HG03460 (cell line): Measurements from ENCODE around the gene TTC29.

Experiments
- ATAC-seq: cut with Tn5 transposase; IDR thresholded peaks from one replicate; pipeline ENCODE4 v1.9.1; 2021; ENCODE audit not compliant: unreplicated experiment

TTC29 gene, protein sequence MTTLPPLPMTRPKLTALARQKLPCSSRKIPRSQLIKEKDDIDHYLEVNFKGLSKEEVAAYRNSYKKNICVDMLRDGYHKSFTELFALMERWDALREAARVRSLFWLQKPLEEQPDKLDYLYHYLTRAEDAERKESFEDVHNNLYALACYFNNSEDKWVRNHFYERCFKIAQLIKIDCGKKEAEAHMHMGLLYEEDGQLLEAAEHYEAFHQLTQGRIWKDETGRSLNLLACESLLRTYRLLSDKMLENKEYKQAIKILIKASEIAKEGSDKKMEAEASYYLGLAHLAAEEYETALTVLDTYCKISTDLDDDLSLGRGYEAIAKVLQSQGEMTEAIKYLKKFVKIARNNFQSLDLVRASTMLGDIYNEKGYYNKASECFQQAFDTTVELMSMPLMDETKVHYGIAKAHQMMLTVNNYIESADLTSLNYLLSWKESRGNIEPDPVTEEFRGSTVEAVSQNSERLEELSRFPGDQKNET

DNA sequence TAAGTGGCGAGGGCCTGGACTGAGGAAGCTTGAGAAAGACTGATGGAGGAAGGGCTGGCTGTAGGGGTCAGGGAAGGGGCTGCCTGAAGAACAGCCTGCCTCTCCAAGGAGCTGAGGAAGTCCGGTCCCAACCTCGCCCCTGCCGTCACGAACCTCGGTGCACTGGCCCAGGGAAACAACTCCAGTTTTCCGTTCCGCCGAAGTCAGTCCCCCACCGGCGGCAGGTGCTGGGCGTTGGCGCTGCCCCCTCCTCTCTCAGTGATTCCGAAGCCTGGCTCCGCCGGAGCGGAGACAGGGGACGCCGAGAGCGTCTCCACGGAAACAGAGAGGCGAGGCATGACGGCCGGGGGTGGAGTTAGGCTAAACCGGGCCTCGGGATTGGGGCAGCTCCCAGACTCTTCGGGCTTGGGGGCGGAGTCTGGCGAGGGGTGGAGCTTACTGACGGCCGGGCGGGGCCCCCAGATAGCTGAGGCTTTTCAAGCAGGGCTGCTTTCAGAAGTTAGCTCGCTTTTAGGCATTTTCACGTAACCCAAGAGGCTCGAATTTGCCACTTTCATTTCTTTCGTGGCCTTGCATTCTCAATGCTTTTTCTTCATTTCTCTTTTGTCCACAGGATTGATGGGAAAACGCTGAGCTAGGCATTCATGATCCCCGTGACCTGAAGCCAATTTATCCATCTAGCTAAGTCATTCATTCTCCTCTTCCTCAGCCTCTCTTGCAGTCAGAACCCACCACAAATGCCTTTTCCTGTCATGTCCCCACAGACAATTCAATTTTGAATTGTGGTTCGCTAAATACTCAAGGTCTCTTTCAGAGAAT lies at the start of gene TTC29:
Gene TTC29, minus strand, starts transcription at position 309 of the 819 bp plus-strand sequence. CDS start 5,969 bp downstream, outside the sequence.
- peak; percentile 100 for ATAC-seq

DNA sequence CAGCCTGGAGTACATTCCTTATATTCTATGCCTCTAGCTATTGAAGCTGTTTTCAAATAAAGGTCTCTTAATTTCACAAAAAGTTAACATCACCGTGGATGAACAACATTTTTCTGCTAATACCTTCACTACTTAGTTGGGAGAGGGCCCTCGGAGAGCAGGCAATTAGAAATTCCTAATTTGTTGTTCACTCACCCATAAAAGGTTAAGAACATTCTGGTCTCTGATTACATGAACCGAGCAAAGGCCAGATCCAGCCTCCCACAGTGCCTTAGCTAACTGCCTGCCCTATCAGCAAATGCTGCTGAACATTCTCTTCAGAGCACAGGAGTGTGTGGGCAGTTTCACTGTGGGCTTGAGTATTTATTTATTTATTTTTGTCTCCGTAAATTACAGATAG lies 36.0 kb upstream of the TTC29 start:
- ATAC-seq: no peak

- ATAC-seq: no peak
These were observed 33.0 kb upstream of the TTC29 start for GRCh38 chr4:146978641-146979040.

DNA sequence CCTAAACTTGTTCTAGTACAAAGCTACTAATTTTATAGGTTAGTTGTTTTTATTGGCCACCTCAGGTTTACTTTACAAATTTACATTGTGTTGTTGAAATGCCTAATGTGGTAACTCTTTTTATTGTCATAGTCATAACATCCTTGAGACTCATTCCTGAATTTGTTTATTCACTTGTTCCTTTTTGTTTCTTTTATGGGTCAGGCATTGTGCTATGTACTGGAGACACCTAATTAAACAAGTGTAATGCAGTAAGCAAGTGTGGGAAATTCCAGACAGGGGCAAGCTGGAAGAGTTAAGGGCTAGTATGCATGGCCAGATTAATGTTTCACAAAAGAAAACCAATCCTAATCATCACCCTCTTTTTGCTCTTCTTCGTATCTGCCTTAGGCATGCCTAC lies 30.5 kb upstream of the TTC29 start:
- no peak for ATAC-seq

GRCh38 chr4:146975527-146975926 lies 29.9 kb upstream of the TTC29 start:
- ATAC-seq: no peak

- no peak for ATAC-seq
These were observed 29.4 kb upstream of the TTC29 start for GRCh38 chr4:146975036-146975435.

DNA sequence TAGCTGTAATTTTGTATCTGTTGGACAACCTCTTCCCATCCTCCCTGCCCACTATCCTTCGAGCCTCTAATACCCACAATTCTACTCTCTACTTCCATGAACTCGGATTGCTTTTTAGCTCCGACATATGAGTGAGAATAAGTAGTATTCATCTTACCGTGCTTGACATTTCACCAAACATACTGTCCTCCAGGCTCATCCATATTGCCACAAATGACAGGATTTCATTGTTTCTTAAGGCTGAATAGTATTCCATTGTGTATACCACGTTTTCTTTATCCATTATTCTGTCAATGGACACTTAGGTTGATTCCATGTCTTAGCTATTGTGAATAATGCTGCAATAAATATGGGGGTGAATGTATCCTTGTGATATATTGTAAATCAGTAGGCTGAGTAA lies 26.4 kb upstream of the TTC29 start:
- ATAC-seq: no peak

DNA sequence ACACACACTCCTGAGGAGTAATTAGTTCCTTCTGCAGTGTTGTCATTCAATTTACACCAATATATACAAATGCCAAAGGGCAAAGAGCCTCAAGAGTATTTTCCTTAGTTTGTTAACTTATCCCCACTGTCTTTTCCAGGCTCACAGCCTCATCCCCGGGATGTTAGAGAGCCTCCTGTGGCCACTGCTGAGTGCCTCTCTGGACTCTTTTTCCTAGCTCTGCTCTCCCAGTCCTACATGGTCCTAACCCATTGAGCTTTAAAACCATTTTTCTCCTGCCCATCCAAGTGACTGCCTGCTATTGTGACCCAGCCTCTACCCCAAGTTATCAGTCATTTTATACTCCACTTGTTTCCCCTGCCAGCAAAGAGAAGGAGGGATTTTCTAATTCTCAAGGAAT lies 23.5 kb upstream of the TTC29 start:
- no peak for ATAC-seq

- no peak for ATAC-seq
These were observed 15.0 kb upstream of the TTC29 start for GRCh38 chr4:146960634-146961033.

DNA sequence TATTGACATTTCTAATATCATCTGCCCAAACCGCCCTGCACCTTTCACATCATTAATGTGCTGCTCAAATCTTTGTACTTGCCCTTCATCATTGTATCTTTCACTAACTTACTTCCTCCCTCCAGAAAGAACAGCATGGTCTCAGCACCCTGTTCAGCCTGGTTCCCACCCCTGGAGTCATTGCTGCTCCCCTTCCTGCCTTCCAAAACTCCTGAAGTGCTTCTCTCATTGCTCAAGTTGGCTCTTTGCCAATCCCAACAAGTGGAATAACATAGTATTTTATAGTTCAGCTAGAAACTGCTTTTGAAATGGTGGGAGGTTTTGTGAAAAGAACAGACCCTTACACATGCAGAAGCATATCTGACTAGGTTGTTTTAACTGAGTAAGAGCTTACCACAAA lies 14.0 kb upstream of the TTC29 start:
- no peak for ATAC-seq

GRCh38 chr4:146957237-146957636 lies 11.6 kb upstream of the TTC29 start:
- no peak for ATAC-seq

DNA sequence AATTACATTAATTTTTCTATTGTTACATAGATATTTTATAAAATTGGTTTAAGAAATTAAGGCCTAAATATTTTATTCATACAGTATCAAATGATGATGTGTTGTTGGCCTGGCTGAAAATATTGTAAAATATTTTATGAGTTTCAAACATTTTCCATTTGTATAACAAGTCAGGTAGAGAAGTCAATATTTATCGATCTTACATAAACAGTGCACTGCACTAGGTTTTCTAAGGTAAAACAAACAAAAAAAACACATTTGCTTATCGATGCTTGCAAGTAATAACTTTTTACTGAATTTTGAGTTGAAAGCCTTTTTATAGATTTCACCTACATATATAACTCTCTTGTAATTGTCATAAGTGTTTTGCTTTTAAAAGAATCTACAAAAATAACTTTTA lies 7.2 kb upstream of the TTC29 start:
- ATAC-seq: no peak

- ATAC-seq: no peak
These were observed 3.9 kb upstream of the TTC29 start for GRCh38 chr4:146949559-146949958.

DNA sequence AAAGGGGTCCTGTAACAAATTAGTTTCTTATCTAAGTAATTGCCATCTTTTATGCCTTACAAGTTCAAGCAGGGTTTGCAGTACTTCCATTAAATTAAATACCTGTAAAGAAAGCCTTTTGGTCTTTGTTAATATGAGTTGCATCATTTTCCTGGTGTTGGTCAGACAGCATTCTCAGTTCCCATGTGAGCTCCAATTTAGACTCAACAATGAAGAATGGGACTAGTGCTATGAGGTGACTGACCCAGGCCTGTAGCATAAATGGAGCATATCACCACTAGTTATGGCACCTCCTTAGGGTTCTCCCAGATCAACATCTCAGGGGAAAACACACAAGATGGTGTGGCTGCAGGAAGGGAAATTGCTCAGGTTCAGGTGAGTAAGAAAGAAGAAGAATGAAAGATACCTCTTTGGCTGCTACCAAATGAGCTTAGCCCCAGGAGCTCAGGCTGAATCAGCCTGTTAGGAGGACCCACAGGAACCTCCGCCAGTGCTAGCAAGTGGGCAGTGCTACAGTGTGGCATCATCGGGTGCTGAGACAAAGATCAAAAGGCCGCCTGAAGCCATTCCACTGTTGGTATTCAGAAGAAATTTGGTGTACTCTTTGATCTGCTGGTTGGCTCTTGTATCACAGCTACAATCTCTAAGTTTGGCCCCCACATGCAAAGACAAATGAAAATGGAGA lies 1.8 kb downstream of the TTC29 start:
- no peak for ATAC-seq

- no peak for ATAC-seq
These were observed 13.5 kb downstream of the TTC29 start for GRCh38 chr4:146932116-146932515.

- no peak for ATAC-seq
These were observed 15.0 kb downstream of the TTC29 start for GRCh38 chr4:146930673-146931072.

DNA sequence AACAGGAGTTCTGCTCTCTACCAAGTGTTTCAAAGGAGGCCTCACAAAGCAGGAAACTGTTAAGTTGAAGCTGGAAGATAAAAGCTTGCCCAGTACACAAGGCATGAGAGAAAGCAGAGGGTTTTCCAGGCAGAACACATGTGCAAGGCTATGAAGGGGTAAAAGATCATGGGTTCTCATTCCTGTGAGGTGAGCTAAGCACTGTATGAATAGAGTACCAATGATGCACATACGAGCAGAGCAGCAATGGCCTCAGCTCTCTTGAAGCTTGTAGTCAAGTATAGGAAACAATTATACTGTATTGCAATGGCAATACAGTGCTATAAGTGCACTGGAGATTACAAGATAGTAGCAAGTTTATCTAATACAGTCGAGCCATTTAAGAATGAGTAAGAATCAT lies 18.0 kb downstream of the TTC29 start:
- ATAC-seq: no peak

DNA sequence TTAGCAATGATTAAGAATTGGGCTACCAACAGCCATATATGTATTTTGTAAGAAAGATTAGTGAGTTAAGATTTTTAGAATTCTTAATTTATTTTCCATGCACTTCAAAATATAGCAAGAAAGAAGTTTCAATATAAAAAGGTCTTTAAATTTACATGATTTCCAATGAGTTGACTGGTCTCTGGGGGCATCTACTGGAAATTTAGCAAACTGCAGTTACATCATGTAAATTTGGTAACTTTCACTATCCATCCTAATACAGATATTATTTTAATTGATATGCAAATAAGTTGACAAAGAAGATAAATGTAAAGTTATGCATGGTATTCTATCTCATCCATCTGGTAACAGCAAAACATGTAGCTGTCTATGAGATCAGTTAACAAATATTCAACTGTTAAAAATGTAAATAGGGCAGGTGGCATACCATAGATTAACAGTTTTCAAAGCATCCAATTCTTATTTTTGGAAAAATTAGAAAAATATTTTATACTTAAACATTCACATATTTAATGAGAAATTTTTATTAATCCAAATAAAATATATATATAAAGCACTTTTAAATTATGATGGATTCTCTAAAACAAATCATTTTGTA lies 29.1 kb downstream of the TTC29 start:
- ATAC-seq: peak; percentile 61

DNA sequence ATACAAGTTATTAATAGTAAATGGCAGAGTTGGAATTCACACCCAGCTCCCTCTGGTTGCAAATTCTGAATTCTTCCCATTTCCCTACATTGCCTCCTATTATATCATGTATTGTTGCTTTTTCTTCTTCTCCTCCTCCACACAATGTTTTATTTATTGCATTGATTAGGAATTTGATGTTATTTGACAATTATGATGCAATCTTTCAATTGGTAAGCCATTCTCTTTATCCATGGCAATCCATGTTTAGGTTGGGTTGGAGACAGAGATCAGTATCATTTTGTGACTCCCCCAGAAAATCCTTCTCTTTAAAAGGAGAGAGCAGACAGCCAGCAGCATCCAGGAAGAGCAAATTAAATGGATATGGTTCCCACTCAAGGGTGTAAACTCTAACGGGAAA lies 30.5 kb downstream of the TTC29 start:
- ATAC-seq: no peak

- no peak for ATAC-seq
These were observed 45.4 kb downstream of the TTC29 start for GRCh38 chr4:146900295-146900694.

GRCh38 chr4:146890301-146890700 lies 55.4 kb downstream of the TTC29 start:
- no peak for ATAC-seq
